HG02973 (cell line): ENCODE measurements around the gene SLC4A11.

ENCODE experiments used
- ATAC-seq: cut with Tn5 transposase; IDR thresholded peaks from one replicate; pipeline ENCODE4 v1.9.1; 2021; ENCODE audit warnings: moderate library complexity; ENCODE audit not compliant: unreplicated experiment

SLC4A11 gene

GRCh38 chr20:3247638-3248037 is 8.6 kb upstream of the SLC4A11 start:
- no peak for ATAC-seq

DNA sequence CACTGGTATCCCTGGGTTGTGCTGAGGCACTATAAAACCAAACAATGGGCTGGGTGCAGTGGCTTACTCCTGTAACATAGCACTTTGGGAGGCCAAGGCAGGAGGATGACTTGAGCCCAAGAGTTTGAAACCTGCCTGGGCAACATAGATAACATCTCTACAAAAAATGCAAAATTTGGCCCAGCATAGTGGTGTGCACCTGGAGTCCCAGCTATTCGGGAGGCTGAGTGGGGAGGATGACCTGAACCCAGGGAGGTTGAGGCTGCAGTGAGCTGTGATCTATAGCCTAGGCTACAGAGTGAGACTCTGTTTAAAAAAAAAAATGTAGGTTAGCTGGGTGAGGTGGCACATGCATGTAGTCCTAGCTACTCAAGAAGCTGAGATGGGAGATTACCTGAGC is 7.7 kb upstream of the SLC4A11 start:
- no peak for ATAC-seq

DNA sequence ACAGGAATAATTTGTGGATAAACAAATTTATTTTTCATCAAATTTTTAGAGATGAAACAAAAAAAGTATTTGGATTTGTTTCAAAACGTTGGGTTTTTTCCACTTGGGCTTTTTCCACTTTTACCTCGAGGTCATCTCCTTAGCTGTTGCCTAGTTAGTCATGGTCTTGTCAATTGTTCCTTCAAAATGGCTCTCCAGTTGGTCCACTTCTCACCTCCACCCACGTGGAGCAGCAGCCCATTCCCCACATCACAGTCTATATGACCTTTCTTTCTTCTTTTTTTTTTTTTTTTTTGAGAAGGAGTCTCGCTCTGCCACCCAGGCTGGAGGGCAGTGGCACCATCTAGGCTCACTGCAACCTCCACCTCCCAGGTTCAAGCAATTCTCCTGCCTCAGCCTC is 6.7 kb upstream of the SLC4A11 start:
- ATAC-seq = no peak

DNA sequence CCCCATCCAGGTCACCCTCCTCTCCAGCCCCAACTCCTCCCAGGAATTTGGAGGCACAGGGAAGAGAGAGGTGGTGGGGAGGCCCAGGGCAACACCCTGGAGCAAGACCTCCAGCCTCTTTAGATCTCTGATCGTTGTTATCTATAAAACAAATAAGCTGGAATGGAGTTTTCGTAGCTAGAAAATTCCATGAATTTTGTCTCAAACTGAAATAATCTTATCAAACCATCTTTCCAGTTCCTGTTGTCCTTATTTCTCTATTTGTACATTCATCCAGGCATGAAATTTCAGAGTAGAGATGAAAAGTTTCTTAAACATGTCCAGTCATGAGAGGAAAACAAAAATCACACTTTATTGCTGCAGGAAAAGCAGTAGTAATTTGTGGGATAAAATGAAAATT is 6.2 kb upstream of the SLC4A11 start:
- no peak for ATAC-seq

GRCh38 chr20:3244613-3245012 is 5.6 kb upstream of the SLC4A11 start:
- no peak for ATAC-seq

DNA sequence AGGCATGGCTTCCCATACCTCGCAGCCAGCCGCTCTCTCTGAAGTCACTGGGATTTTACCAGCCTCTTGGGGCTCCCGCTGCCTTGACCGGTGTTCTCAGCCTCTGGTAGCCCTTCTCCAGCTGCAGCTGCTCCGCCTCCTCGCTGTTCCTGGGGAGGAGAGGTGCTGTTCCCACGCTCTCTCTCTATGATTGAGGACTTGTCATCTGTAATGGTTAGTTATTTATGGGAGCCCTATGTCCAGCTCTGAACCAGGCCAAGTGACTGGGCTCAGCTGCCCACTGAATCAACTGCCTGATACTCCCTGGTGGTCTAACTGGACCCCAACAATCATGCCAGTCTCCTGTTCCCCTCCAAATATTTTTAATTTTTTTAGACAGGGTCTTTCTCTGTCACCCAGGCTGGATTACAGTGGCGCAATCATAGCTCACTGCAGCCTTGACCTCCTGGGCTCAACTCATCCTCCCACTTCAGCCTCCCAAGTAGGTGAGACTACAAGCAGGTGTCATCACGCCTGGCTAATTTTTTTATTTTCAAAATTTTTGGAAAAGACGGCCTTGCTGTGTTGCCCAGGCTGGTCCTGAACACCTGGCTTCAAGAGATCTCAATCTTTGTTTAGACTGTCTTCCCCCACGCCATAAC is 4.8 kb upstream of the SLC4A11 start:
- ATAC-seq = no peak

DNA sequence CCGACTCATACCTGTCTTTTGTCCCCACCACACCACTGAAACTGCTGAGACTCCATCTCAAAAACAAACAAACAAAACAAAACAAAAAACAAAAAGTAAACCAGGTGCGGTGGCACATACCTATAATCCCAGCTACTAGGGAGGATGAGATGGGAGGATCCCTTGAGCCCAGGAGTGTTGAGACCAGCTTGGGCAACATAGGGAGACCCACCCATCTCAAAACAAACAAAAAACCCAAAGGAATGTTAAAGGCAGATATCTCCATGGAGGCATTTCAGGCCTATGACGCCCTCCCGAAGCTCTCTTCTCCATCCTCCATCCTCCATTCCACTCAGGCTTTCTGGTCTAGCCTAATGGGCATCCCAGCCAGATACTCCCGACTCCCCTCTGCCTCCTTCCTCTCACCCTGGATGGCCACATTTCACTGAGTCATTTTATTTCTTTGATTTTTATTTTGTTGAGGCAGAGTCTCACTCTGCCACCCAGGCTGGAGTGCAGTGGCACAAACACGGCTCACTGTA is 3.2 kb upstream of the SLC4A11 start:
- no peak for ATAC-seq

DNA sequence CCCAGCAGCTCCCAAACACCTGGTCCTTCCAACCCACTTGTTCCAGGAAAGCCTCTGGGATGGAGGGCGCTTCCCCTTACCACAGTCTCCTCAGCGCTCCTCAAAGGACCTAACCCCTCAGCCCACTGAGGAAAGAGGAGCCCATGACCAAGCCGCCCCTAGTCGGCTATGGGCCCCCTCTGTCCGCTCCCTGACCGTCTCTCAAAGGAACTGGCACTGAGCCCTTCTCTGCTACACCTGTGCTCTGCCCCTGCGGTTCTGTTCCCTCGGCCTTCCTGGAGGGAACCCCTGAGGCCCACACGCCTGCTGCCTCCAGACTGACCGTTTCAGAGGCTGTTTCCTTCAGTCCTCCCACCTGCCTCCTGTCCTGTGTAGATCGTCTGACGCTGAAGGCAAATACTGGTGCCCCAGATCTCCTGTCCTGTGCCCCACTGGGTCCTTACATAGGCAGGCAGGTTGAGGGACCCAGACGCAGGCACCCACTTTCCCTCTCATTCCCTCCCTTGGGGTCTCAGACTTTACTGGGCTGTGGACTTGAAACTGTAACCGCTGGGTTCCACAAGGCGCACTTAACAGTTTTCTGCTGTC is 1.9 kb upstream of the SLC4A11 start:
- no peak for ATAC-seq

DNA sequence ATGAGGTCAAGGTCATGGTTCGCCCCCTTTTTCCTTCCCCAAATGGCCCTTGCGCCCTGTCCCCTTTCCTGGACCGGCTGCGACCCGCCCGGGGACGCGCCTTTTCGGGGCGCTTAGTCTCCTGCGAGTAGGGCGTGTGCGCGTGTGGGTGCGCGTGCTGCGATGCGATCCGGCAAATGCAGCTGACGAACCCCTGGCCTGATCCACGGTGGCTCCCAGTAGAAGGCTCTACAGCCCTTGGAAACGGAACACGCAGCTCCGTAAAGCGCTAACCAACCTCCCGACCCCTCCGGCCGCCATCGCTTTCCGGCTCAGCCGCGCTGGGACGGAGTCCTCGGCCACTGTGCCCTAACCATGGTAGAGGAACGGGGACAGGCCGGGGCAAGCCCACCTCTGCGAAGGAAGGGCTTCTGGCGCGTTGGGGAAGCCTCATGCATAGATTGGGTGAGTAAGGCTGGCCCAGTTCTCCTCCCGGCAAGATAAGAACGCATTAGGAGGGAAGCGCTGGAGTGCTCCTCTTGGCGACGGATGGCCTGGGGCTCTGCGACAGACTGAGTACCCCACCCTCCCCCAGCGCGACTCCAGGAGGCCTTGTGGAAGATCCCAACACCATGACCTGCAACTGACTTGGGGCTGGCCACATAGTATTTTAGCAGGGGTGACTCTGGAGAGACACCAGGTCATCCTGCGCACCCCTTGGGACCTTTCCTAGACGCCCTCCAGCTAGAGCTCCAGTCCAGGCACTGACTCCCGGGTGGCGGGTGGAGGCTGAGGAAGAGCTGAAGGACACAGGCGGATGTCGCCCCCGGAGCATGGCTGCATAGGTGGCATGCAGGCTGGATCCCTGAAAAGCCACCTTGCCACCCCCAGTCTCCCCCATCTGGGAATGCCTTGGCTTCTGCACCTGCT is 1.1 kb upstream of the SLC4A11 start:
- ATAC-seq = no peak

DNA sequence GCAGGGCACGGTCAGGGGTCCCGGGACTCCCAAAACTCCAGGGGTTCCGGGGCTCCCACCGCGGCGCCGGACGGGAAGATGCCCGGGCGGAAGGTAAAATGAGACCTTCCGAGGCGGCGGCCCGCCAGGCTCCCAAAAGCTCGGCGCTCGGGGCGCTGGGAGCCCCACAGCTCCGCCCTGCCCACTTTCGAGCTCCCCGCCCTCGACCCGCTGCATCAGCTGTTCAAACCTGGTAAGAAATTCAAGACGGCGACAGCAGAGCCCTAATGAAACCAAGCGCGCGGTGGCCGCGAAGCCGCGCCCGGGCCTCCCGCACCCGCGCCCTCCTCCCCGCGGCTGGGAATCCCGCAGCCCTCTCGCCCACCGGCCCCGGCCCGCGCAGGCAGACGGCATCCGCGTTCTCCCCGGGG is 369 bp downstream of the SLC4A11 start:
- no peak for ATAC-seq

DNA sequence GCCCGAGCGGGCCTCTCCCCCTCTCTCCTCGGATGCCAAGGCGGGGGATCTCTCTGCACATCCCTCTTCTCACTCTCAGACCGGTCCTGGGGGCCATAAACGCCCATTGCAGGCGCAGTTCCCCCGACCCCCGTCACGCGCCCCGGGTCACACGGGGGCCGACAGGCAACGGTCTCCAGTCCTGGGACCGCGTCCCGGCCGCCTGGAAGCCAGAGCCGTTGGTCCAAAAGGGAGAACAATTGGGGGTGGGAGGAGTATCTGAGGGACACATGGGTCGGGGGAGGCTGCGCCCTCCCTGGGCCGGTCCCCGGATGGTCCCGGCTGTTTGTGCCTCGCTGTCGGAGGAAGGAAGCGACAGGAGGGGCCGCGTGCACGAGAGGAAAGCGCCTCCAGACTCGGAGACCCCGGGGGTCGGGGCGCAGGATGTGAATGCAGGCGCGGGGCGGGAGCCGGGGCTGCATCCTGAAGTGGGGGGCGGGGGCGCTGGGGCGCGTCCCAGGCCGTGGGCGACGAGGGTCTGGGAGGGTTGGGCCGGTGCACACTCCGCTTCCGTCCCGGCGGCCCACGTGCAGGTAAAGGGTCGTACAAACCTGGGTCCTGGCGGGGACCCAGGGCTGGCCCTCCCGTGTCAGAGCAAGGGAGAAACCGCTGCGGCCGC is 903 bp downstream of the SLC4A11 start:
- ATAC-seq = no peak

- ATAC-seq = no peak
Measured at GRCh38 chr20:3237011-3237957, 1.7 kb downstream of the SLC4A11 start.

GRCh38 chr20:3235666-3236324 is 3.2 kb downstream of the SLC4A11 start:
- no peak for ATAC-seq

DNA sequence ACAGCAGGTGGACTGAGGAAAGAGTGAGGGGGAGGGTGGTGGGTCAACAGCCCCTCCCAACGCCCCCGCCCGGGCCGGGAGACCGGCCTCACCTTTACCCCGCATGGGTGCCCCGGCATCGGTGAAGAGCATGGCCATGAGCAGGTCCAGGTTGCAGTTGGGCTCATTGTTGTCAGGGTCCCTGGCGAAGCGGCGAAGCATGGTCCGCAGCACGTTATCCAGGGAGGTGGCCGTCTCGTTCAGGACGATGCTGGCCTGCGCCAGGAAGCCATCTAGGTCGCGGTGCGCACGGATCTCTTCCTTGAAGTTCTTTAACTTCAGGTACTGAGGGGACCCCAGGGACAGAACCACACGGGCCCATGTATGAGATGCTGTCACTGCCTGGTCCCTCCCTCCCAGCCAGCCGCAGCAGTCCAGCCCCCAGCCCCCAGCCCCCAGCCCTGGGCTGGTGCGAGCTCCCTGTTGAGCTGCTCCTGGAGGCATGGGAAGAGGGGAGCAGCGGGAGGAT is 4.9 kb downstream of the SLC4A11 start:
- ATAC-seq = no peak

- ATAC-seq = no peak
Measured at GRCh38 chr20:3233131-3233990, 5.6 kb downstream of the SLC4A11 start.

DNA sequence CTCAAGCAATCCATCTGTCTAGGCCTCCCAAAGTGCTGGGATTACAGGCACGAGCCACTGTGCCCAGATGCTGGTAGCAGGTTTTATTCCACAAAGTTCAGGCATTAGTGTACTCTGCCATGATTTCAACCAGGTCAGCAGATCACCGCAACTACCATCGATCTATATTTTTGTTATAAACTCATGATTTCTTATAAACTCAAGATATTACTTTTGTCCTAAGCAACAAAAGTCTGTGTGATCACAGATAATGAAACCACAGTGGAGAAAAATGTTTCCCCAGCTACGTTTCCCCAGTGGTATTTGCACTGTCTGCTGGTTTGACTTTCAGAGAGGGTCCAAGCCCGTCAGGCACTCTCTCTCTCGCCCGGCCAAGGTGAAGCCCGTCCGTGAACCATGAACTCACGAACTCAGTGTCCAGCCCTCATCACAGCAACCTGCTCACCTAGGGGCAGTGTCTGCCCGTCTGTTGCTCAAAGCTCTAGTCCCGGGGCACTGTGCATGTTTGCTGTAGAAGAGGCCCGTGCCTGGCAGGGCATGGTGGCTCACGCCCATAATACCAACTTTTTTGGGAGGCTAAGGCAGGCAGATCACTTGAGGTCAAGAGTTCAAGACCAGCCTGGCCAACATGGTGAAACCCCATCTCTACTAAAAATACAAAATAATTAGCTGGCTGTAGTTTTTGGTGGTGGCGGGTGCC is 7.0 kb downstream of the SLC4A11 start:
- no peak for ATAC-seq

- ATAC-seq = no peak
Measured at GRCh38 chr20:3231116-3231515, 7.9 kb downstream of the SLC4A11 start.

GRCh38 chr20:3229798-3230197 is 9.2 kb downstream of the SLC4A11 start:
- no peak for ATAC-seq
